ENCODE data around the gene PICK1. TPM values are rescaled to one million over a fixed set of nuclear protein-coding genes. Genes with fewer than 3 reads are reported as not detected.

Gene PICK1
- total RNA-seq: 10 to 100 TPM; 18.8 to 39.5 (median 22.2) TPM
- polyA plus RNA-seq: 10 to 100 TPM; 26.5 to 41.5 TPM
- long read RNA-seq, donor 1, transcript PICK1-201 (13 exons, 2,055 nt): major isoform, 13 of 53 reads
- long read RNA-seq, donor 1, partial matches to known transcripts: 16 of 53 reads
- long read RNA-seq, donor 1, other reads (novel, unspliced or antisense): 19 of 53 reads
- long read RNA-seq, donor 2, transcript PICK1-202 (13 exons, 2,164 nt): minor isoform, 7 of 46 reads
- long read RNA-seq, donor 2, transcript PICK1-201 (13 exons, 2,055 nt): major isoform, 8 of 46 reads
- long read RNA-seq, donor 2, partial matches to known transcripts: 4 of 46 reads
- long read RNA-seq, donor 2, other reads (novel, unspliced or antisense): 26 of 46 reads
- long read RNA-seq, donor 3, transcript PICK1-201 (13 exons, 2,055 nt): major isoform, 11 of 43 reads
- long read RNA-seq, donor 3, partial matches to known transcripts: 4 of 43 reads
- long read RNA-seq, donor 3, other reads (novel, unspliced or antisense): 23 of 43 reads

DNA sequence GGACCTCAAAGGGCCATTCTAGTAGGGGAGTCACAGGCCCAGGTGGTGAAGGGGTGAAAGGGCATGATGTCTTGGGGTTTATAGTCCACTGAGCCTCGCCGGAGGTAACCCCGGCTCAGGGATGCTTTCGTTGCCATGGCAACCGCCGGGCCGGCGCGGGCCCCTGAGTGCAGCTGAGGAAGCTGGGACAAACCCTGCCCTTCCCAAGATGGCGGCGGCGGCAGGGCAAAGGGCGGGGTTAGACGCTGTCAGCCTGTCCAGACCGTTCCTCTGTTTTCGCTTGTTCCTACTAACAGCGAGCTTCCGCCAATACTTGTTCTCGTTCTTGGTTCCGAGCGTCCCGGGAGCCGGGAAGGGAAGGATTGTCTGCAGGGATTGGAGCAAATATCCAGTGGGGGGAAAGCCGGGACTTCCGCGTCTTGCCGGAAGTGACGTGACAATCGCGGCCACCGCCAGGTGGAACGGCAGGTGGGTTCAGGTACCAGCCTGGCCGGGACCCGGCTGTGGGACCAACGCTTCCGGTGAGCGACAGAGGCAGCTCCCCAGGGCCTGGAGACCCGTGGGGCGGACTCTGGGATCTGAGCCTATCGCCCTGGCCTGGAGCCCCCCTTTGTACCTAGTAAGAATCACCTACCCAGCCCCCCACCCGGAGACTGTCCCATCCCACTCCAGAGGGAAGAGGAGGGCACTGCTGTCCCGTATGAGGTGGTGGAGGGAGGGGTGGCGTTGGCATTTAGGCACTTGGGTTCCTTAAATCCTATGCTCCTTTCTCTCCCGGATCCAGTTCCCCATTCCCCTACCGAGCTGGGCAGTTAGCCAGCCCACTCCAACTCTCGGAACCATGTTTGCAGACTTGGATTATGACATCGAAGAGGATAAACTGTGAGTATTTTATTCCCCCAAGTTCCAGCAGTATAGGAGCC, at the start of gene PICK1:
TSS of gene PICK1 (plus strand) at position 436 of the 923 bp plus-strand sequence. CDS start at position 842, 406 bp downstream.
- Histone ChIP-seq H3K27me3 (no peaks in the 10 kb centered on the region), H3K27ac (peak within 1 kb of the TSS; percentile 1 to 88 (median 82)), H3K4me1 (peaks cover 0 to 22% (median 11%) of the 10 kb centered on the region in 12 donors), H3K9me3 (no peaks in the 10 kb centered on the region), H3K36me3 (peaks cover 0 to 27% (median 11%) of the 10 kb centered on the region in 9 donors), H3K4me3 (peak within 1 kb of the TSS; percentile 38 to 88 (median 66))
- ATAC-seq (peak; percentile 86 to 95 (median 94)), DNase-seq (peak; percentile 88 to 93 (median 90))
- 2 to 5% (median 4%) methylated on average over 26 to 47 of the region's 47 CpGs for WGBS, 4 donors
- TF ChIP-seq POLR2A (IDR thresholded peaks at IDR 0.05): no peak
- TF ChIP-seq, protein P1, sequence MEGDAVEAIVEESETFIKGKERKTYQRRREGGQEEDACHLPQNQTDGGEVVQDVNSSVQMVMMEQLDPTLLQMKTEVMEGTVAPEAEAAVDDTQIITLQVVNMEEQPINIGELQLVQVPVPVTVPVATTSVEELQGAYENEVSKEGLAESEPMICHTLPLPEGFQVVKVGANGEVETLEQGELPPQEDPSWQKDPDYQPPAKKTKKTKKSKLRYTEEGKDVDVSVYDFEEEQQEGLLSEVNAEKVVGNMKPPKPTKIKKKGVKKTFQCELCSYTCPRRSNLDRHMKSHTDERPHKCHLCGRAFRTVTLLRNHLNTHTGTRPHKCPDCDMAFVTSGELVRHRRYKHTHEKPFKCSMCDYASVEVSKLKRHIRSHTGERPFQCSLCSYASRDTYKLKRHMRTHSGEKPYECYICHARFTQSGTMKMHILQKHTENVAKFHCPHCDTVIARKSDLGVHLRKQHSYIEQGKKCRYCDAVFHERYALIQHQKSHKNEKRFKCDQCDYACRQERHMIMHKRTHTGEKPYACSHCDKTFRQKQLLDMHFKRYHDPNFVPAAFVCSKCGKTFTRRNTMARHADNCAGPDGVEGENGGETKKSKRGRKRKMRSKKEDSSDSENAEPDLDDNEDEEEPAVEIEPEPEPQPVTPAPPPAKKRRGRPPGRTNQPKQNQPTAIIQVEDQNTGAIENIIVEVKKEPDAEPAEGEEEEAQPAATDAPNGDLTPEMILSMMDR (IDR thresholded peaks at IDR 0.05): peak in 4 of 12 donors; percentile 6 to 23 (median 16)
- intact Hi-C loops (cut with DNase I): loop anchor here in 5 of 10 donors (5.0 to 10.0 kb wide), 9 partner anchors 48 to 648 kb away; partner anchors contain the start of genes DMC1 (in 2 of the 5), DDX17 (in 1 of the 5), GTPBP1 (in 1 of the 5) and JOSD1 (in 1 of the 5)

DNA sequence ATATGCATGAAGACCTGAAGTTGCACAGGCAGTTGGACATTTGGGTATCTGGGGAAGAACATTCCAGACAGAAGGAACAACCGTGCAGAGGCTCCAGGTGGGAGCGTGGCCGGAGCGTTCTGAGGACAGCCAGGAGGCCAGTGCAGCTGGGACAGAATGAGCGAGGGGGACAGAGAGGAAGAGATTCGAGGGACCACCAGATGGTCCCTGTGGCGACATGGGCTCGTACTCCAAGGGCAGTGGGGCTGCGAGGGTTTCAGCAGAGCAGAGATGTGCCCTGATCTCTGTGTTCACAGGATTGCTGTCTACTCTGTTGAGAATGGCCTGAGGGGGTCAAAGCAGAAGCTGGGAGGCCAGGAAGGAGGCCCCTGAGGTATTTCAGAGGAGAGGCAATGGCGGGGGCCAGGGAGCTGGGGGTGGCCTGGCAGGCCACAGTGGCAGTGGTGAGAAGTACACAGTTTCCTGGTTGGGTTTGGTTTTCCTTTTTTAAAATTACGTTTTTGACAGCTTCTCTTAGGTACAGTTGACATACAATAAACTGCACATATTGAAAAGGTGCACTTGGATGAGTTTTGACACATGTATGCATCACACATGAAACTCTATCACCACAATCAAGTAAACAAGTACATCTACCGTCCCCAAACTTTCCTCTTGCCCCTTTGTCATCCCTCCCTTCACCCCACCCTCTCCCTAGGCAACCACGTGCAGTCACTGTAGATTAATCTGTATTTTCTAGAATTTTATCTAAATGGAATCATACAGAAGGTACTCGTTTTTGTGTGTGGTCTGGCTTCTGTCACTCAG, 48.0 kb upstream of the PICK1 start:
- Histone ChIP-seq H3K4me1 (peaks cover 0 to 6% (median 0%) of the 10 kb centered on the region in 12 donors), H3K27me3 (no peaks in the 10 kb centered on the region), H3K9me3 (peaks cover 0 to 7% (median 0%) of the 10 kb centered on the region in 12 donors), H3K4me3 (no peak overlapping the region), H3K27ac (no peak overlapping the region), H3K36me3 (no peaks in the 10 kb centered on the region)
- DNase-seq (no peak), ATAC-seq (no peak)
- intact Hi-C loops (cut with DNase I): no loop called here
- 80 to 85% (median 81%) methylated on average over 14 of the region's 14 CpGs for WGBS, 4 donors
- no peak for TF ChIP-seq POLR2A (IDR thresholded peaks at IDR 0.05)
- TF ChIP-seq, protein P1 (IDR thresholded peaks at IDR 0.05): no peak

DNA sequence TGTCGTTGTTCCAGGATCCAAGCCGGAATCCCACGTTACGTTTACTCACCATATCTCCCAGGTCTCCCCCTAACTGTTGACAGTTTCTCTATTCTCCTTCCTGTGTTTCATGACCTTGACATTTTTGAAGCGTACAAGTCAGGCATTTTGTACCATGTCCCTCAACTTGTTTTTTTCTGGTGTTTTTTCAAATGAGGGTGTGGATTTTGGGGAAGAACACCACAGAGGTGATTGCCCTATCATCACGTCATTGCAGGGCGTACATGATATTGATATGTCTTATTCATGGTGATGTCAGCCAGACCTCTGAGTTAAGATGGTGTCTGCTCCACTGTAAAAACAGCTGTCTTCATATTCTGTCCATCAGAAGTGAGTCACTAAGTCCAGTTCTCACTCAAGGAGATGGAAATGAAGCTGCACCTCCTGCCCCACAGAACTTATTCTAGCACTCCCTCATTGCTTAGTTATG, 44.6 kb upstream of the PICK1 start:
- intact Hi-C loops (cut with DNase I): no loop called here
- 62 to 71% (median 67%) methylated on average over 7 of the region's 7 CpGs for WGBS, 4 donors
- no peak for DNase-seq

More for the DNA sequence above, 44.6 kb upstream of the PICK1 start:
- TF ChIP-seq, protein P1 (IDR thresholded peaks at IDR 0.05): no peak
- no peak for TF ChIP-seq POLR2A (IDR thresholded peaks at IDR 0.05)
- Histone ChIP-seq H3K4me1 (peaks cover 0 to 24% (median 15%) of the 10 kb centered on the region in 12 donors), H3K36me3 (no peaks in the 10 kb centered on the region), H3K27ac (no peak overlapping the region), H3K4me3 (no peak overlapping the region), H3K27me3 (no peaks in the 10 kb centered on the region), H3K9me3 (peaks cover 0 to 7% (median 0%) of the 10 kb centered on the region in 12 donors)
- ATAC-seq: no peak
